NCI-H82 (cell line): ENCODE data around the gene ADAMTS2.

Source experiments
- DNase-seq: peaks from one replicate; lab custom pipeline; 2025; lab: John Stamatoyannopoulos, UW

Gene ADAMTS2

GRCh38 chr5:179139111-179139935, 205.9 kb downstream of the ADAMTS2 start:
- no peak for DNase-seq

- no peak for DNase-seq
These were observed 206.7 kb downstream of the ADAMTS2 start for GRCh38 chr5:179138568-179138925.

DNA sequence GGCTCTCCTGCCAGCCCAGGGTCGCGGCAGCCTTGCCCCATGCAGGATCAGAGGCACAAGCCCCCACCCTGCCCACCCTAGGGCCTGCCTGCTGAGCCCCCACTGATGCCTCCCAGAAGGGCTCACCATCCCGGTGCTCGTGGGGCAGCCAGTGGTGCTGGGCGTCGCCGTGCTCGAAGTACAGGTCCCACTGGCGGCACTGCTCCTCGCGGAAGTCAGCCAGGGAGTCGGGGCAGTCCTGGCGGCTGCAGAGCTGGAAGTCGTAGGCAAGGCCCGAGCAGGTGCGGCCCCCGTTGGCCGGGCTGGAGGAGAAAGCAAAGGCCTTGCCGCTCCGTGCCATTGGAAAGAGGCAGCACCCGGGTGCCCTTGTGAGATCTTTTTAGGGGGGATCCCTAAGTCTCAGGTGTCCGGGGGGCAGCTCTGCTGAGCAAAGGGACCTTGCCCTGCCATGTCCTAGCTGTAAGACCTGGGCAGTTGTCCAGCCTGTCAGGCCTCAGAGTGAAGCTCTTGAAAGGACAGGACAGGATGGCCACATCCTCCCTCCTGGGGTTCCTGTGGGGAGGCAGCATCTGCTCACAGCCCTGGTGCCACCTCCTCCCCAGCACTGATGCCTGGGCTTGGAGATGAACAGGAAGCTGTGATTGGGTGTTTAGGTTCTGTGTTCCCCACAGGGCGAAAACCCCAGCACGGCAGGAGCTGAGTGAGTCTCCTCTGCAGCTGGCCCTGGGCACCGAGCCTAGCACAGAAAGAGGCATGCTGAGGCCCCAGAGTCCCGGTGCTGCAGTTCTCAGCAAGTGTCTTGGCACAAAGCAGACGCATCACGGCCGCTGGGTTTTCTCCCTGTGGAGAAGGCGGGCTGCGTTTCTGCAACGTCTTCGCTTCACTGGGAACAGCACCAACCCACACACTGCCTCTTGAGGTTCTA, 207.4 kb downstream of the ADAMTS2 start:
- DNase-seq = no peak

GRCh38 chr5:179137016-179137642, 208.1 kb downstream of the ADAMTS2 start:
- no peak for DNase-seq

- no peak for DNase-seq
These were observed 209.6 kb downstream of the ADAMTS2 start for GRCh38 chr5:179135441-179136215.

DNA sequence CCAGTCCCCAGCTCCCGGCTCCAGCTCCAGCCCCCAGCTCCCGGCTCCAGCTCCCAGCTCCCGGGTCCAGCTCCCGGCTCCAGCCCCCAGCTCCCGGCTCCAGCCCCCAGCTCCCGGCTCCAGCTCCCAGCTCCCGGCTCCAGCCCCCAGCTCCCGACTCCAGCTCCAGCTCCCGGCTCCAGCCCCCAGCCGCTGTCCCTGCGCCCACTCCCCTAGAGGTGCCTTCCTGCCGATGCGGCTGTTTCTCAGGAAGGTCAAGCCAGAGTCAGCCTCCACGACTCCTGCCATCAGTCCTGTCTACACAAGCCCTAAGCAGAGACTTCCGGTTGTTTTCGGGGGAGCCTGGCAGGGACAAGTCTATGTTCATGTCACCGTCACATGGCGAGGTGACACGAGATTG, 210.3 kb downstream of the ADAMTS2 start:
- no peak for DNase-seq

DNA sequence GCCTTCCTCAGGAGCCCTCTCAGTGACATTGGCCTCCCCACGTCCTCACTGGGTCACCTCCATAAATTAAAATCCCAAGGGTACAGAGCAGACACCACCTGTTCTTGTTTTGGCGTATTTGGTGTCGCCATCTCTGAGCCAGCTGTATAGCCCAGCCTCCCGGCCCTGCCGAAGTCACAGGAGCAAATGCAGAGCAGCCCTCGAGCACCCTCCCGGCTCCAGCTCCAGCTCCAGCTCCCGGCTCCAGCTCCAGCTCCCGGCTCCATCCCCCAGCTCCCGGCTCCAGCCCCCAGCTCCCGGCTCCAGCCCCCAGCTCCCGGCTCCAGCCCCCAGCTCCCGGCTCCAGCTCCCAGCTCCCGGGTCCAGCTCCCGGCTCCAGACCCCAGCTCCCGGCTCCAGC, 210.8 kb downstream of the ADAMTS2 start:
- DNase-seq = no peak

DNA sequence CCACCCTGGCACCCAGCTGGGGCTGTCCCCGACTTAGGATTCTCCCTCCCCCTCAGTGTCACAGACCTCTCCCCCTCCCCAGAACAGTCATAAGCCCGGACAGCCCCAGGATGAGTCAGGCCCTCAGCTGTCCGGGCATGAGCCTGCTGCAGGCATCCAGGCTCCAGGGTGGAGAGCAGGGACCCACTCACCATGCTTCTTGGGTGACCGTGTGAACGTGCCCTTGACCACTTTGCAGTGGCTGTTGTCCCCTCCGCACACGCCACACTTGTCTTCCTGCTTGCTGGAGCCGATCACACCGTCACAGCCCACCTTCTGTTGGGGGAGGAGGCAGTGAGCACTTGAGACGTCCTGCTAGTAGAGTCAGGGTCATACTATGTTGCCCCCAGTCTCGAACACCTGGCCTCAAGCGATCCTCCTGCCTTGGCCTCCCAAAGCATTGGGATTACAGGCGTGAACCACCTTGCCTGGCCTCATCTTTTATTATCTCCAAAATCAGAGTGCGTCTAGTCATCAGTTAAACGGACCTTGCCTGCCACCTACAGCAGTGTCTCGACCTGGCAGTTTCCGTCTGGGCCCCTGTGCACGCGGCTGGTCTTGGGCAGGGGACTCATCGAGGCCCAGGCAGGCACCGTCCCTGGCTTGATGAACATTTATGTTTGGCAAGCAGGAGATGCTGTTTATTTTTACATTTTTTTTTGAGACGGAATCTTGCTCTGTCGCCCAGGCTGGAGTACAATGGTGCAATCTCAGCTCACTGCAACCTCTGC, 212.5 kb downstream of the ADAMTS2 start:
- no peak for DNase-seq

DNA sequence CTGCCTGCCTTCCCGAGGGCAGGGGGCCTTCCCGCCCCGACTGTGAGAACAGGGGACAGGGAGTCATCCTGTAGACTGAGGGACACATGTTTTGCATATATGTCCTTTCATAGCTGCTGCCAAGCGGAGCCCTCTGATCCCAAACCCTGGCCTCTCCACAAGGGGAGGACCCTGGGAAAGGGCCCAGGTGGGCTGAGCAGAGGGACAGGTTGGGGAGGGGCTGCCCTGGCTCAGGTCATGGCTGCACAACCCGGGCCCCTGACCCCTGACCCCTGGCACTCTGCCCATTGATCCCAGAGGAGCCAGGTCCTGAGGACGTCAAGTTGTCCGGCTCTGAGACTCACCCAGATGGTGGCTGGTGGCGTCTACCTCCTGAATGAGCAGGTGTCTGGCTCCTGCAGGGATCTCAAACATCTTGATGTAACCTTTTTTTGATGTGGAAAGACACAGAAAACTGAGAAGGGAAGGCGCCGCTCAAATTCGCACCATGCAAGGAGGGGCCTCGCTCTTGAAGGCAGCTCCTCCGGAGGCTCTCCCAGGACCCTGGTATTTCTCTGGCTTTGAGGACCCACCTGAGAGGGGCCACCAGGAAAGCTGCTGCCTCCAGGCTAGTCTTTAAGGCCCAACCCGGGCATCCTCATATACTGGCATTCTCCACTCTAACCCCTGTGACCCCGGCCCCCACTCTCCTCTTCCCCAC, 213.2 kb downstream of the ADAMTS2 start:
- DNase-seq = no peak

DNA sequence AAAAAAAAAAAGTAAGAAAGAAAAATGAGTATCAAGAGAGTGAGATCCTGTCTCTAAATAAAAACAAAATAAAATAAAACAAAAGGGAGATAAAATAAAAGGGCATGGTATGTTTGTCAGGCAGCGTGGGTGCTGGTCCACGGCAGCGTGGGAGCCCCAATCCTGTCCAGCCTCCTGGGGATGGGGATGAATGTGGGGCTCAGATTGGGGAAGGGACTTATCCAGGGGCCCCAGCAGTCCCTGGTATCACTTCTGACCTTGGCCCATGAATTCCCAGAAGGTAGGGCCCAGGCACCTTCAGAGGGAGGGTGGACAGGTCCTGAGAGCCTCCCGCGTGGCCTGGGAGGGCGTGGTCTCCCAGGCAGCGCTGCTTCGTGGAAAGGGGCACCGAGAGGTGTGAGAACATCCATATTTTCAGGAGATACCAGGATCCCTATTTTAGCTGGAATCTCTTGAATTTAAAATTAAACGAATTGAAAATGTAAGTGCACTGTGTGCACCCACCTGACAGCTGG, 213.9 kb downstream of the ADAMTS2 start:
- DNase-seq = no peak

GRCh38 chr5:179130101-179130681, 215.1 kb downstream of the ADAMTS2 start:
- no peak for DNase-seq

- no peak for DNase-seq
These were observed 215.6 kb downstream of the ADAMTS2 start for GRCh38 chr5:179129607-179130071.

- DNase-seq = no peak
These were observed 216.3 kb downstream of the ADAMTS2 start for GRCh38 chr5:179128976-179129375.

DNA sequence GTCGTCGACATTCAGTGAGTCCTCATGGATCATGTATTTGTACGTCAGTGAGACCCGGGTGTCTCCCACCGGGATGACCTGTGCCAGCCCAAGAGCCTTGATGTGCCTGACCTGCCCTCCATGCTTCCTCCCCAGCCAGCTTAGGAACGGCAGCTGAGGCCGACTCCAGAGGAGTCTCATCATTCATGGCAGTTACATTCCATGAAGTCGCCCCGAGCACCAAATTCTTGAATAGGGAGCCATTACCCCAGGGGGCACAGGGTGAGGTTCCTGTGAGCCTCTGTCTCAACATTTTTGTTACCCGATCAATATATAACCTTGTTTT, 217.3 kb downstream of the ADAMTS2 start:
- no peak for DNase-seq

GRCh38 chr5:179127136-179128040, 217.9 kb downstream of the ADAMTS2 start:
- DNase-seq = no peak

DNA sequence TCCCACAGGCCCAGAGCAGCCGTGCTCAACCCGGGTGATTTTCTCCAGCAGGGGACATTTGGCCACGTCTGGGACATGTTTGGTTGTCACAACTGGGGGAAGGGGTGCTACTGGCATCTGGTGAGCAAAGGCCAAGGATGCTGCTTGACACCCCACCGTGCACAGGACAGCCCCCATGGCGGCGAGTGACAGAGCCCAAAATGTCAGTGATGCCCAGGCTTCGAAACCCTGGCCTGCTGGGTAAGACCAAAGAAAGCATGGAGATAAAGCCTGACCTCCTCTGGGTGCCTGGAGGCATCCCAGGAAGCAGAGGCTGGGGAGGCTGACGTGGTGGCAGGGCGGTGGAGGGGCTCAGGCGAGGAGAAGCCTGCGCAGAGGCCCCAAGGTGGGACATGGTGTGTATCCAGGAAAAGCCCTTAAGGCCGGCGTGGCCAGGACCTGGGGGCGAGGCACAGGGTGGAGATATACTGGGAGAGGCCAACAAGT, 218.7 kb downstream of the ADAMTS2 start:
- no peak for DNase-seq

GRCh38 chr5:179125789-179126505, 219.3 kb downstream of the ADAMTS2 start:
- no peak for DNase-seq
